Measurements from ENCODE around the gene SDK1.
"Not testable (repeated sequence)": the region's sequence is repeated elsewhere in the genome, so short reads cannot be mapped to it uniquely, and the experiment has no call there.

SDK1 gene

GRCh38 chr7:3937605-3938004 lies 636.6 kb downstream of the SDK1 start:
- DNase-seq = no peak

GRCh38 chr7:3941706-3942105 lies 640.7 kb downstream of the SDK1 start:
- not testable (repeated sequence) for DNase-seq

- no peak for DNase-seq
These were observed 641.2 kb downstream of the SDK1 start for GRCh38 chr7:3942276-3942675.

- DNase-seq = no peak
These were observed 642.0 kb downstream of the SDK1 start for GRCh38 chr7:3942816-3943745.

GRCh38 chr7:3943779-3944520 lies 642.9 kb downstream of the SDK1 start:
- no peak for DNase-seq

- DNase-seq = no peak
These were observed 648.2 kb downstream of the SDK1 start for GRCh38 chr7:3949242-3949640.

GRCh38 chr7:3950249-3950648 lies 649.2 kb downstream of the SDK1 start:
- DNase-seq = no peak

GRCh38 chr7:3951316-3952055 lies 650.4 kb downstream of the SDK1 start:
- no peak for DNase-seq

GRCh38 chr7:3953133-3953532 lies 652.1 kb downstream of the SDK1 start:
- no peak for DNase-seq

GRCh38 chr7:3953946-3954345 lies 652.9 kb downstream of the SDK1 start:
- DNase-seq = no peak

GRCh38 chr7:3955026-3955425 lies 654.0 kb downstream of the SDK1 start:
- DNase-seq = no peak

GRCh38 chr7:3955751-3956696 lies 655.0 kb downstream of the SDK1 start:
- DNase-seq = no peak

- no peak for DNase-seq
These were observed 655.9 kb downstream of the SDK1 start for GRCh38 chr7:3956949-3957348.

GRCh38 chr7:3957472-3958108 lies 656.5 kb downstream of the SDK1 start:
- DNase-seq = peak; percentile 11

GRCh38 chr7:3958109-3958483 lies 657.0 kb downstream of the SDK1 start:
- no peak for DNase-seq

- DNase-seq = no peak
These were observed 658.3 kb downstream of the SDK1 start for GRCh38 chr7:3959364-3959763.

GRCh38 chr7:3960050-3960763 lies 659.2 kb downstream of the SDK1 start:
- DNase-seq = no peak

- DNase-seq = no peak
These were observed 659.9 kb downstream of the SDK1 start for GRCh38 chr7:3960942-3961341.

- DNase-seq = no peak
These were observed 660.9 kb downstream of the SDK1 start for GRCh38 chr7:3961857-3962503.

GRCh38 chr7:3963768-3964167 lies 662.7 kb downstream of the SDK1 start:
- DNase-seq = not testable (repeated sequence)

All from islet precursor cell (in vitro differentiated cells).